Esophagus squamous epithelium (tissue), 5 donors: ENCODE measurements around the gene EXOC3L1. TPM values are rescaled to one million over a fixed set of nuclear protein-coding genes. Genes with fewer than 3 reads are reported as not detected.

Experiments
- DNase-seq: peaks from one replicate; lab custom pipeline; 2025; lab: John Stamatoyannopoulos, UW
- H3K27ac ChIP-seq, 4 donors: fragments of 200-600 bp; sonication (generic); one replicate each; pipeline ENCODE4 v1.5.1; 2016 to 2019; ENCODE audit warnings: mild to moderate bottlenecking in 1 of 4
- H3K27me3 ChIP-seq, 4 donors: fragments of 200-600 bp; sonication (generic); 1 replicate in 3 of 4; 2 replicates in 1 of 4; pipeline versions ENCODE4 v1.5.1 to v1.6.0; 2017 to 2021; ENCODE audit warnings: antibody characterized with exemption in 1 of 4
- H3K36me3 ChIP-seq, 3 donors: fragments of 200-600 bp; sonication (generic); one replicate each; pipeline ENCODE4 v1.5.1; 2016 to 2019
- H3K4me1 ChIP-seq, 3 donors: fragments of 200-600 bp; sonication (generic); one replicate each; pipeline ENCODE4 v1.5.1; 2017 to 2019
- H3K4me3 ChIP-seq, 4 donors: fragments of 200-600 bp; sonication (generic); 1 replicate in 3 of 4; 2 replicates in 1 of 4; pipeline ENCODE4 v1.5.1; 2016 to 2019; ENCODE audit warnings: mild to moderate bottlenecking in 2 of 4, moderate library complexity in 1 of 4
- H3K9me3 ChIP-seq, 3 donors: fragments of 200-600 bp; sonication (generic); one replicate each; pipeline ENCODE4 v1.5.1; 2016 to 2019
- POLR2A ChIP-seq, 4 donors: fragments of 450-650 bp; IDR thresholded peaks; one replicate each; pipeline ENCODE4 v1.6.1; 2017; ENCODE audit warnings: antibody characterized with exemption in 4 of 4, mild to moderate bottlenecking in 4 of 4, moderate library complexity in 3 of 4
- WGBS, 2 donors: methylation state at CpG; one replicate each; pipeline ENCODE4 v1.1.5; 2018; 5-methylcytosine and 5-hydroxymethylcytosine counted together
- intact Hi-C: fragments of 100-400 bp; cut with DNase I; formaldehyde crosslinking; loops from one replicate; pipeline ENCODE4 v1.15.0; 2022
- total RNA-seq, 4 donors: library from RNA; depleted of rRNA; stranded (reverse); fragments of >200 nt; gene quantifications; one replicate each; pipeline ENCODE4 v1.1.0, GENCODE V29; 2016
- TF ChIP-seq, protein P1 (sequence below), 6 experiments: fragments of 450-650 bp in 4 of 6; fragments of 200-600 bp in 2 of 6; sonication (generic) in 2 of 6; IDR thresholded peaks; one replicate each; pipeline ENCODE4 v1.5.1; 2016 to 2019; ENCODE audit warnings: antibody characterized with exemption in 6 of 6, mild to moderate bottlenecking in 4 of 6, moderate library complexity in 4 of 6
- donor health status: DM: yes; HTN: yes; CAD: no.

EXOC3L1 gene
- total RNA-seq, 4 donors from 2014 or later, result 1.1 to 2.3 (median 1.4) TPM

DNA sequence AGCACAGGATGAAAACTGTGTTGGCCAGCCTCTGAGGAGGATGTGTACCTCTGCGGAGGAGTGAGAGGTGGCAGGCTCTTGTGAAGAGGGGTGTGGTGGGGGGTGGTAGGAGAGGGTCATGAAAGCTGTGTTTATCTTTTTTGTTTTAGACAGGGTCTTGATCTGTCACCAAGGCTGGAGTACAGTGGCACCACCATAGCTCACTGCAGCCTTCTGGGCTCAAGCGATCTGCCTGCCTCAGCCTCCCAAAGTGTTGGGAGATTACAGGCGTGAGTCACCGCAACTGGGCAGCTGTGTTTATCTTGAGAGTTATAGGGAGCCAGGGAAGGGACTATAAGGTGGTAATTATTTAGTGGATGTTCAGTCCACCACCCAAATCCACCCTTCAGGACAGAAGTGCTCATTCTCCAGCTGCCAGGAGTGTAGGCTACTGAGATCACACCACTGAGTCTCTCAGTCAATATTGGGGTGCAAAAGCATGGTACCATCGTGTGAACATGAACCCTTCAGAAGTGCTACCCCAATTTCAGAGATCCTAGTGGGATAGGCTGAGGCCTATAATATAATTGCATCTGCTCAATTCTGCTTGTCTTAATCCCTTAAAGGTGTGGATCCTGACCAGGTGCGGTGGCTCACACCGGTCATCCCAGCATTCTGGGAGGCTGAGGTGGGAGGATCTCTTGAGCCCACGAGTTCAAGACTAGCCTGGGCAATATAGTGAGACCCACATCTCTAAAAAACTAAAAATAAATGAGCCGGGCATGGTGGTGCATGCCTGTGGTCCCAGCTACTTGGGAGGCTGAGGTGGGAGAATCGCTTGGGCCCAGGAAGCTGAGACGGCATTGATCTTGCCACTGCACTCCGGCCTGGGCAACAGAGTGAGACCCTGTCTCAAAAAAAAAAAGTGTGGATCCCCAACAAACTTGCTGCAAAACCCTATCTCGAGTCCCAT is 788 bp upstream of the EXOC3L1 start:
- no peak for DNase-seq
- Histone ChIP-seq H3K4me1 (peaks cover 17 to 42% (median 24%) of the 10 kb centered on the region in 3 donors), H3K4me3 (peak overlapping the region in 1 of 4 donors; percentile 4), H3K27ac (no peak overlapping the region), H3K36me3 (peaks cover 13 to 28% (median 18%) of the 10 kb centered on the region in 3 donors), H3K9me3 (no peaks in the 10 kb centered on the region), H3K27me3 (no peaks in the 10 kb centered on the region)
- TF ChIP-seq, protein P1, sequence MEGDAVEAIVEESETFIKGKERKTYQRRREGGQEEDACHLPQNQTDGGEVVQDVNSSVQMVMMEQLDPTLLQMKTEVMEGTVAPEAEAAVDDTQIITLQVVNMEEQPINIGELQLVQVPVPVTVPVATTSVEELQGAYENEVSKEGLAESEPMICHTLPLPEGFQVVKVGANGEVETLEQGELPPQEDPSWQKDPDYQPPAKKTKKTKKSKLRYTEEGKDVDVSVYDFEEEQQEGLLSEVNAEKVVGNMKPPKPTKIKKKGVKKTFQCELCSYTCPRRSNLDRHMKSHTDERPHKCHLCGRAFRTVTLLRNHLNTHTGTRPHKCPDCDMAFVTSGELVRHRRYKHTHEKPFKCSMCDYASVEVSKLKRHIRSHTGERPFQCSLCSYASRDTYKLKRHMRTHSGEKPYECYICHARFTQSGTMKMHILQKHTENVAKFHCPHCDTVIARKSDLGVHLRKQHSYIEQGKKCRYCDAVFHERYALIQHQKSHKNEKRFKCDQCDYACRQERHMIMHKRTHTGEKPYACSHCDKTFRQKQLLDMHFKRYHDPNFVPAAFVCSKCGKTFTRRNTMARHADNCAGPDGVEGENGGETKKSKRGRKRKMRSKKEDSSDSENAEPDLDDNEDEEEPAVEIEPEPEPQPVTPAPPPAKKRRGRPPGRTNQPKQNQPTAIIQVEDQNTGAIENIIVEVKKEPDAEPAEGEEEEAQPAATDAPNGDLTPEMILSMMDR (IDR thresholded peaks at IDR 0.05), result no peak
- TF ChIP-seq POLR2A (IDR thresholded peaks at IDR 0.05), result no peak
- WGBS, 2 donors, result 80 to 84% methylated on average over 11 to 12 of the region's 13 CpGs
- intact Hi-C loops, result no loop called here

DNA sequence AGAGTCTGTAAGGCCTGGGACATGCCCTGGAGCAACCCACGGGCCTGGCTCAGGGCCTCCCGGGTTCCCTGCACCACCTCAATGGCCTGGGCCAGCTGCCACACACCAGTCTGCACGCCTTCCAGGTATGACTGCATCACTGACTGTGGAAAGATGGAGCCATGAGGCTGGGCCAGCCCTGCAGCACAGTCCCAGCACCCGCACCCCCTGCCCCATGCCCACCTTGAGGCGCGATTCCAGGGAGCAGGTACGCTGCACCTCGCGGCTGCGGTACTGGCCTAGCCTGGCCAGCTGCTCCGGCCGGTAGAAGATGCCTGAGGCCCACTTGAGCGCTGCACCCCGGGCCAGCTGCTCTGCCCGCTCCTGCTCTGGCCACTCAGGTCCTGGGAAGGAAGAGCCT is 1.1 kb downstream of the EXOC3L1 start:
- TF ChIP-seq, protein P1 (IDR thresholded peaks at IDR 0.05), result no peak
- TF ChIP-seq POLR2A (IDR thresholded peaks at IDR 0.05), result no peak

DNA sequence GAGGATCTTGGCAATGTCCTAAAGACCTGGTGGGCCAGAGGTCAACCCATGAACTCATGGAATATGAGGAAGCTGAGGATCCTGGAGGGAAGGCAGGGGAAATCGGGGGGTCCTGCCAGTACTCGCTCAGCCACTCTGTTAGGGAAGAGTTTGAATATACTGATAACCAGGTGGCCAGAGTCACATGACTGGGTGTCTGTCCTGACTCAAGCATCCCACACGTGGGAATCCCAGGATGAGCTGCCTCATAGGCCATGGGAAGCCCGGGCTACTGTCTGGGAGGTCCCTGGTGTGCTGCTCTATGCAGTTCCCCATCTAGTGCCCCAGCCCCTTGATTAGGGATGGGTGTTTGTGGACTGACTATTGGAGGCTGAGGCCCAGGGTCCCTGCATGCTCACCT is 1.6 kb downstream of the EXOC3L1 start:
- DNase-seq, result no peak
- H3K27me3 ChIP-seq, result no peaks in the 10 kb centered on the region
- no peak overlapping the region for H3K4me3 ChIP-seq
- H3K36me3 ChIP-seq, result peaks cover 0 to 4% (median 0%) of the 10 kb centered on the region in 3 donors
- no peaks in the 10 kb centered on the region for H3K9me3 ChIP-seq
- H3K4me1 ChIP-seq, result peaks cover 25 to 43% (median 28%) of the 10 kb centered on the region in 3 donors
- TF ChIP-seq, protein P1 (IDR thresholded peaks at IDR 0.05), result no peak
- no peak for TF ChIP-seq POLR2A (IDR thresholded peaks at IDR 0.05)
- intact Hi-C loops, result no loop called here
- WGBS, 2 donors, result 83 to 89% methylated on average over 2 to 4 of the region's 4 CpGs
- no peak overlapping the region for H3K27ac ChIP-seq

More for the DNA sequence above, 1.1 kb downstream of the EXOC3L1 start:
- peaks cover 0 to 8% (median 0%) of the 10 kb centered on the region in 3 donors for H3K36me3 ChIP-seq
- DNase-seq, result no peak
- no peak overlapping the region for H3K4me3 ChIP-seq
- 86 to 90% methylated on average over 5 to 10 of the region's 15 CpGs for WGBS, 2 donors
- no peak overlapping the region for H3K27ac ChIP-seq
- no peaks in the 10 kb centered on the region for H3K9me3 ChIP-seq
- intact Hi-C loops, result no loop called here
- H3K4me1 ChIP-seq, result peaks cover 30 to 46% (median 33%) of the 10 kb centered on the region in 3 donors
- H3K27me3 ChIP-seq, result no peaks in the 10 kb centered on the region

DNA sequence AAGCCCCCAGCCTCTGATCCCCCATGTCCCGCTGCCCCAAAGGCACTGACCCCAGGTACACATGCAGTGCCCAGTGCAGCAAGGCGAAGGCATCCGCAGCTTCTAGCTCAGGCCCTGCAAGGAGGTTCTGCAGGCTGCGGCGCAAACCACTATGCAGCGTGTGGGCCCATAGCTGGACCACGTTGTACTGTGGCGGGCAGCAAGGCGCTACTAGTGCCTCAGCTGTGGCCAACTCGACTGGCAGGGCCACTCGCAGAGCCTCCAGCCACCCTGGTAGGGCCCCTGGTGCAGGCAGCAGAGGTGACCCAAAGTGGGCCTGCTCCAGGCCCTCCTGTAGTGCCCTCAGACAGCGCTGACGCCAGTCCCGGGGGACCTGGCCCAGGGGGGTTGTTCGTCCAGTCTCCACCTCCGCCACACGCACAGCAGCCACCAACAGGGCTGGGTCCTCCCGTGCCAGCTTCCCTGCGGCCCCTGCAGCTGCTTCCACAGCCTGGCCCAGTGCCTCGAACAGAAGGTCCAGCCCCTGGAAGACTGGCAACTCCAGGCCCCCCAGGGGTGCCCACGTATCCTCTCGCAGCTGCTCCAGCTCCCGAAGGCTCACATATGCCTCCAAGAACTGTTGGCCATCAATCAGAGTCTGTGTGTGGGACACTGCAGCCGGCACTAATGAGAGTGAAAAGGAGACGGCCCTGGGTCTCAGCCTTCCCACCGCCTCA is 2.6 kb downstream of the EXOC3L1 start:
- intact Hi-C loops, result no loop called here
- 50% methylated on average over 2 of the region's 26 CpGs; no CpG with 5 or more reads in 1 of the 2 donors for WGBS, 2 donors
- TF ChIP-seq, protein P1 (IDR thresholded peaks at IDR 0.05), result no peak
- no peak for TF ChIP-seq POLR2A (IDR thresholded peaks at IDR 0.05)
- no peak for DNase-seq
- Histone ChIP-seq H3K9me3 (no peaks in the 10 kb centered on the region), H3K27ac (no peak overlapping the region), H3K27me3 (no peaks in the 10 kb centered on the region), H3K4me1 (peaks cover 19 to 43% (median 24%) of the 10 kb centered on the region in 3 donors), H3K4me3 (no peak overlapping the region), H3K36me3 (no peaks in the 10 kb centered on the region)
